Left ventricle myocardium inferior (tissue), 1 donor: ENCODE measurements around the gene DNAJB13. TPM values are rescaled to one million over a fixed set of nuclear protein-coding genes. Genes with fewer than 3 reads are reported as not detected.

ENCODE experiments used
- DNase-seq: peaks from one replicate; pipeline ENCODE4 v3.0.0-alpha.2; 2020
- H3K27ac ChIP-seq: fragments of 200-600 bp; replicated peaks from 2 replicates; pipeline ENCODE4 v1.8.0; 2021
- H3K27me3 ChIP-seq: fragments of 200-600 bp; 2 replicates; pipeline ENCODE4 v1.8.0; 2021; ENCODE audit warnings: low read depth
- H3K36me3 ChIP-seq: fragments of 200-600 bp; 2 replicates; pipeline ENCODE4 v1.8.0; 2021
- H3K4me1 ChIP-seq: fragments of 200-600 bp; 2 replicates; pipeline ENCODE4 v1.8.0; 2021
- H3K4me3 ChIP-seq: fragments of 200-600 bp; 2 replicates; pipeline ENCODE4 v1.8.0; 2021; ENCODE audit warnings: mild to moderate bottlenecking, moderate library complexity
- H3K9me3 ChIP-seq: fragments of 200-600 bp; replicated peaks from 2 replicates; pipeline ENCODE4 v1.8.0; 2021
- CTCF ChIP-seq: fragments of 200-600 bp; IDR thresholded peaks from 2 replicates; pipeline ENCODE4 v1.8.0; 2021; ENCODE audit warnings: antibody characterized with exemption, mild to moderate bottlenecking, borderline replicate concordance
- intact Hi-C: fragments of 100-400 bp; cut with micrococcal nuclease; formaldehyde crosslinking; loops from one replicate; pipeline ENCODE4 v1.11.0; 2022
- total RNA-seq: library from RNA; stranded (reverse); fragmentation: NEBNext Ultra II Directional; extraction: Animal tissue kit (Norgen Biotek cat#: 25700); gene quantifications from one replicate; pipeline ENCODE4 v1.2.1, GENCODE V29; 2021
- donor health status: DM: no; HTN: yes; CAD: no; lungs with severe emphysema.

DNAJB13 gene
- total RNA-seq, 1 donor from 2014 or later: not detected

- Histone ChIP-seq H3K9me3 (no peaks in the 10 kb centered on the region), H3K36me3 (no peaks in the 10 kb centered on the region), H3K27ac (no peak overlapping the region), H3K4me1 (no peaks in the 10 kb centered on the region), H3K4me3 (no peak overlapping the region), H3K27me3 (no peaks in the 10 kb centered on the region)
- DNase-seq: no peak
- TF ChIP-seq CTCF: no peak
- intact Hi-C loops: no loop called here
Observed at GRCh38 chr11:73944901-73945300, 5.9 kb upstream of the DNAJB13 start.

- H3K36me3 ChIP-seq: no peaks in the 10 kb centered on the region
- H3K4me3 ChIP-seq: no peak overlapping the region
- intact Hi-C loops: no loop called here
- H3K4me1 ChIP-seq: no peaks in the 10 kb centered on the region
- DNase-seq: no peak
- no peak overlapping the region for H3K27ac ChIP-seq
- no peaks in the 10 kb centered on the region for H3K9me3 ChIP-seq
- no peaks in the 10 kb centered on the region for H3K27me3 ChIP-seq
- TF ChIP-seq CTCF: no peak
Observed at GRCh38 chr11:73945396-73945795, 5.4 kb upstream of the DNAJB13 start.

- intact Hi-C loops: no loop called here
- Histone ChIP-seq H3K36me3 (no peaks in the 10 kb centered on the region), H3K4me3 (no peak overlapping the region), H3K9me3 (no peaks in the 10 kb centered on the region), H3K27me3 (no peaks in the 10 kb centered on the region), H3K27ac (no peak overlapping the region), H3K4me1 (no peaks in the 10 kb centered on the region)
- no peak for DNase-seq
- no peak for TF ChIP-seq CTCF
Observed at GRCh38 chr11:73946798-73947458, 3.9 kb upstream of the DNAJB13 start.

GRCh38 chr11:73949246-73949645, 1.6 kb upstream of the DNAJB13 start:
- Histone ChIP-seq H3K4me1 (no peaks in the 10 kb centered on the region), H3K27me3 (peaks cover 4% of the 10 kb centered on the region), H3K9me3 (no peaks in the 10 kb centered on the region), H3K36me3 (no peaks in the 10 kb centered on the region), H3K4me3 (no peak overlapping the region), H3K27ac (no peak overlapping the region)
- intact Hi-C loops: no loop called here
- DNase-seq: no peak
- no peak for TF ChIP-seq CTCF

GRCh38 chr11:73949912-73950311, 914 bp upstream of the DNAJB13 start:
- no peak for DNase-seq
- H3K36me3 ChIP-seq: no peaks in the 10 kb centered on the region
- intact Hi-C loops: no loop called here

More at GRCh38 chr11:73949912-73950311, 914 bp upstream of the DNAJB13 start:
- no peak for TF ChIP-seq CTCF
- H3K4me1 ChIP-seq: no peaks in the 10 kb centered on the region
- peaks cover 9% of the 10 kb centered on the region for H3K27me3 ChIP-seq
- H3K27ac ChIP-seq: no peak overlapping the region
- H3K4me3 ChIP-seq: no peak overlapping the region
- H3K9me3 ChIP-seq: no peaks in the 10 kb centered on the region
